HG02884 (cell line): ENCODE data around the gene MPZL3.
"Not testable (repeated sequence)": the region's sequence is repeated elsewhere in the genome, so short reads cannot be mapped to it uniquely, and the experiment has no call there.

Experiments
- ATAC-seq: cut with Tn5 transposase; IDR thresholded peaks from one replicate; pipeline ENCODE4 v1.9.1; 2021; ENCODE audit warnings: mild to moderate bottlenecking, moderate library complexity; ENCODE audit not compliant: unreplicated experiment

Gene MPZL3

DNA sequence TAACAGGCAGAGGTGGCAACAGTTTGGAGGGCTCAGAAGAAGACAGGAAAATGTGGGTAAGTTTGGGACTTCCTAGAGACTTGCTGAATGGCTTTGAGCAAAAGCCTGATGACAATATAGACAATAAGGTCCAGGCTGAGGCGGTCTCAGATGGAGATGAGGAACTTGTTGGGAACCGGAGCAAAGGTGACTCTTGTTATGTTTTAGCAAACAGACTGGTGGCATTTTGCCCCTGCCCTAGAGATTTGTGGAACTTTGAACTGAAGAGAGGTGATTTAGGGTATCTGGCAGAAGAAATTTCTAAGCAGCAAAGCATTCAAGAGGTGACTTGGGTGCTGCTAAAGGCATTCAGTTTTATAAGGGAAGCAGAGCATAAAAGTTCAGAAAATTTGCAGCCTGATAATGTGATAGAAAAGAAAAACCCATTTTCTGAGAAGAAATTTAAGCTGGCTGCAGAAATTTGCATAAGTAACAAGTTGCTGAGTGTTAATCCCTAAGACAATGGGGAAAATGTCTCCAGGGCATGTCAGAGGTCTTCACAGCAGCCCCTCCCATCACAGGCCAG, 61.1 kb downstream of the MPZL3 start:
- not testable (repeated sequence) for ATAC-seq

DNA sequence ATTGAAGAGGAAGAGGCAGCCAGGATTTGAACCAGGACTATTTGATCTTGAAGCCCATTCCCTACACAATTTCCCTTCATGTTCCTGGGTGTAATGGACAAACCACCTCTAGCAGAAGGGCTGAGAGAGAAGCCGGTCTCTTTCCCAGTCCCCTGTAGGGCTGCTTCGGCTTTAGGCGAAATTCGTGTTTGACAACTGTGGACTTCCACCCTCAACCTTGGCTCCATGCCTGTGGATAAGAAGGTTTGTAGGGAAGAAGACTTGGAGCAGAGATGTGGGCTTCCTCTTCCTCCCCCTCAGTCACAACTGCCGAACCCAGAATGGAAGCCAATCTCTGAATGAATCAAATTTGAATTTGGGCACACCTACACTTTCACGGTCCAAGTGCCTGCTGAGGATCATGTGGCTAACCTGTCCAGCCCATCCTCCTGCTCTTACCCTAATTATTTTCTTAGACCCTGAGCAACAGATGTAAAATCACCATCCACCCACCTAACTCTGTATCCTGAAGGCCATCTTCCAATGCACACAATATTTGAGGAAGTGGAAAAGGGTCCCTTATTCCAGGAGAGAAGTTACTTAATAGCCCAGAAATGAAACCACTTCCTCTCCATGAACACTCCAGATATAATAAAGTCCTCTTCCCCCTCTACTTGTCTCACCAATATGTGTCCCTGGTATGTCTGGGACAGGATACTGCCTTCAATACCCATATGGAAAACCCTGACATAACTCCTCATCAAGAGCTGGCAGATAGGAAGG, 65.6 kb downstream of the MPZL3 start:
- ATAC-seq = no peak

DNA sequence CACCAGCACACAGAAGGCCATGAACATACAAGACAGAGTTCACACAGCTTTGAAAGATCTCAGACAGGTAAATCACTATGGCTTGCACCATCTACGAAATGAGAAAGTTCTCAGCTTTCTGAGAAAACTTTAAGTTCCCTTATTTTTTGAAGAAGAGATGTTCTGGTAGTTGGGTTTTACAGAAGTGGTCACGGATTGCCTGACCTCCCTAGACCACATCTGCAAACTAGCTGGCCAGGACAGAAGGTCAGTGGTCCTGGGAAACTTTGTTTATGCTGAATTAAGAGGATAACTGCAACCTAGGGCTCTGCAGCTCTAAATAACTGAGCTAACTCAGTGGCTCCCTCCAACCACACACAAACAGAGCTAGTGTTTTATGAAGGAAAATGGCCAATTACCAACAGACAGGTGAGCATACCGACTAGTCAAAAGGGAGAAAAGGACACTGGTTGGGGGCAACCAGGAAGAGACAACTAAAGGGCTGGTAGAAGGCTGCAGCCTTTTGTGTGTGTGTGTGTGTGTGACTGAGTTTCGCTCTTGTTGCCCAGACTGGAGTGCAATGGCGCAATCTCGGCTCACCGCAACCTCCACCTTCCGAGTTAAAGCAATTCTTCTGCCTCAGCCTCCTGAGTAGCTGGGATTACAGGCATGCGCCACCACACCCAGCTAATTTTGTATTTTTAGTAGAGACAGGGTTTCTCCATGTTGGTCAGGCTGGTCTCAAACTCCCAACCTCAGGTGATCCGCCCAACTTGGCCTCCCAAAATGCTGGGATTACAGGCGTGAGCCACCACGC, 67.2 kb downstream of the MPZL3 start:
- no peak for ATAC-seq

DNA sequence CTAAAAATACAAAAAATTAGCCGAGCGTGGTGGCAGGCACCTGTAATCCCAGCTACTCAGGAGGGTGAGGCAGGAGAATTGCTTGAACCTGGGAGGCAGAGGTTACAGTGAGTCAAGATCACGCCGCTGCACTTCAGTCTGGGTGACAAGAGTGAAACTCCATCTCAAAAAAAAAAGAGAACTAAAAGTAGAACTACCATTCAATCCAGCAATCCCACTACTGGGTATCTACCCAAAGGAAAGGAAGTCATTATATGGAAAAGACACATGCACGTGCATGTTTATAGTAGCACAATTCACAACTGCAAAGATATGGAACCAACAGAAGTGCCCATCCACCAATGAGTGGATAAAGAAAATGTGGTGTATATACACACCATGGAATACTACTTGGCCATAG, 68.5 kb downstream of the MPZL3 start:
- ATAC-seq = not testable (repeated sequence)

DNA sequence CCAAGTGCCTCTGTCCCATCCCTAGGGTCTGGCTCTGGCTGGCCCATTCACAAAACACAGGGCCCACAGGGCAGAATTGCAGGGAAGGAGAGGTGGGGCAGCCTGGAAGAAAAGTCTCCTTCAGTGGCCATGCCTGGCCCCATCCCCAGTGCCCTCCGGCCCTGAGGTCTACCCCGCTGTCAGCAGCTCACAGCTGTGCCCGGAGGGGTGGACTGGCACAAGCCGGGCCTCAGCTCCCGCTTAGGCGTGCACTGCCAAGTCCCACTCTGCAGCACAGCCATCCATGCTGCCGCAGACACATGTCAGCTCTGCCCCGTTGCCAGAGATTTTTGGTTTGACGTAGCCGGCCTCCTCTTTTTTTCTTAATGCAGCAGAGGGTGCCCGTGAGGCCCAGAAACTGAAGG, 71.9 kb downstream of the MPZL3 start:
- no peak for ATAC-seq

DNA sequence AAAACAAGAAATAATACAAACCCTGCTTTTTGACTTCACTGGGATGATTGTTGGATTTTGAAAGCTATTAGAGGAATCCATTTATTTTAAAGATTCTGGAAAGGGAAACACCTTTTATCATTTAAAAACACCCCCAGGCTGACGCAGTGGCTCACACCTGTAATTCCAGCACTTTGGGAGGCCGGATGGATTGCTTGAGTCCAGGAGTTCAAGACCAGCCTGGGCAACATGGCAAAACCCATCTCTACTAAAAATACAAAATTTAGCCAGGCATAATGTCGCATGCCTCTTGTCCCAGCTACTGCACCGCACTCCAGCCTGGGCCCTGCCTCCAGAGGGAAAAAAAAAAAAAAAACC, 75.4 kb downstream of the MPZL3 start:
- ATAC-seq = no peak
